Inferior parietal cortex (tissue), 1 donor: Measurements from ENCODE around the gene RBM19.

Experiments
- DNase-seq: peaks from one replicate; pipeline ENCODE4 v3.0.0-alpha.2; 2016; ENCODE audit errors: extremely low spot score

Gene RBM19

DNA sequence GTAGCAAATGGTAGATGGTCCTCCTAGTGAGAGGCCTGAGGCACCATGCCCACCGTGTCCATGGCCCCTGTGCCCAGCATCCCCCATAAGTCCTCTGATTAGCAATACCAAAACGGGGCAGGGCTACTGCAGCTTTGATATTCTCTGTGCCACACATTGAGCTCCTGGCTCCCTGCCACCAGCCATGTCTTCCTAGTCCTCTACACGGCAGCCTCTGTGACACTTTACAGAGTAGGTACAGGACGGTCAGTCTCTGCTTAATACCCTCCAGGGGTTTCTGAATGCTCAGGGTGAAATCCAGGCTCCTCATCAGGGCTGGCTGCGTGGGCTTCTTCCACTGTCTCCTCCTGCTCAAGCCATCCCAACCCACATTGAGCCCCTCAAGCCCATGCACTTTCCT, 8.0 kb downstream of the RBM19 start:
- DNase-seq: no peak

GRCh38 chr12:113957627-113958026, 8.5 kb downstream of the RBM19 start:
- no peak for DNase-seq

DNA sequence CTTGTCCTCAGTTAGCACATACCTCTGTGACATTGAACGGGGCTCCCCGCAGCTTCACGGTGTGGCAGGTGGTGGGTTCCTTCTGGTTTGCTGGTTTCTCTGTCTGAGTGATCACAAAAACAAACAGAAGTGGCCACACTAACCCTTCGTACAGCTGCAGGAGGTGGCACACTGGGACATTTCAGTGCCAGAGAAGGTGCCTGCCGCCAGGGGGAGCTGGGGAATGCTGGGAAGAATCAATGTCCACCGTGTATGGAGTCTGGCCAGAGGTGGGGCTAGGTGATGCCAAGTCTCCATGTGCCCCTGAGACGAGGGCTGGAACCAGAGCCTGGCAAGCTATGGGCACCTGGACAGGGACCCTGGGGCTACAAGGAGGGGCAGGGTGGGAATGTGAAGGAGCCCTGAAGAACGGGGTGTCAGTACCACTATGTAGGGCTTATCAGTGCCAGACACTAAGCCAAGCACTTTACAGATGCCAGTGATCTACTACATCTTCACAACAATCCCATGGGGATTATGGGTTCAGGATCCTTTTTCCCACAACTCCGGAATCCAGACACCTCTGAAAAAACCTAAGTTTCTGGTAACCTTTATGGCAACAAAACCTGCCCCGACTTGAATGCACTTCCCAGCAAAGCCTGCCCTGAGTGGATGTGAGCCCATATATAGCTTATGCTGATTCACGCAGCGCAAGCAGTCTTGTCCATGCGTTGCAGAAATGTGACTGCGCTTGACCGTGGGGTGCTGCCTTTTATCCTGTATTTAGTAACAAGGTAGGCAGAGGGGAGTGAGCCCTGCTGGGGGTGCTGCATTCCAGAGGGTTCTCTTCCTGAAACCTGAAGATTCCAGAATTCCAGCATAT, 10.8 kb downstream of the RBM19 start:
- DNase-seq: no peak

GRCh38 chr12:113954547-113954946, 11.6 kb downstream of the RBM19 start:
- DNase-seq: no peak

DNA sequence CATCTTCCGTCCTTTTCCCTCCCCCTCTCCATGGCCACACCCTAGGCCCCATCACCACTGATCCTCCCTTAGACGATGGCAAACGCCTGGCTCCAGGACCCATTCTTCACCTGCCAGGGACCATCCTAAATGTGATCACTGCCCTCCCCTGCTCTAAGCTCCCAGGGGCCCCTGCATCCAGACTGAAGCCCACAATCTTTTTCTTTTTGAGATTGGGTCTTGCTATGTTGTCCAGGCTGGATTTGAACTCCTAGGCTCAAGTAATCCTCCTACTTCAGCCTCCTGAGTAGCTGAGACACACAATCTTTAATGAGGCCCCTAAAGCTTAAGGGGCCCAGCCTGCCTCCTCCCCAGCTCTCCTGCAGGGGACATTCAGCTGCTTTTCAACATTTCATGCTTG, 15.3 kb downstream of the RBM19 start:
- no peak for DNase-seq

DNA sequence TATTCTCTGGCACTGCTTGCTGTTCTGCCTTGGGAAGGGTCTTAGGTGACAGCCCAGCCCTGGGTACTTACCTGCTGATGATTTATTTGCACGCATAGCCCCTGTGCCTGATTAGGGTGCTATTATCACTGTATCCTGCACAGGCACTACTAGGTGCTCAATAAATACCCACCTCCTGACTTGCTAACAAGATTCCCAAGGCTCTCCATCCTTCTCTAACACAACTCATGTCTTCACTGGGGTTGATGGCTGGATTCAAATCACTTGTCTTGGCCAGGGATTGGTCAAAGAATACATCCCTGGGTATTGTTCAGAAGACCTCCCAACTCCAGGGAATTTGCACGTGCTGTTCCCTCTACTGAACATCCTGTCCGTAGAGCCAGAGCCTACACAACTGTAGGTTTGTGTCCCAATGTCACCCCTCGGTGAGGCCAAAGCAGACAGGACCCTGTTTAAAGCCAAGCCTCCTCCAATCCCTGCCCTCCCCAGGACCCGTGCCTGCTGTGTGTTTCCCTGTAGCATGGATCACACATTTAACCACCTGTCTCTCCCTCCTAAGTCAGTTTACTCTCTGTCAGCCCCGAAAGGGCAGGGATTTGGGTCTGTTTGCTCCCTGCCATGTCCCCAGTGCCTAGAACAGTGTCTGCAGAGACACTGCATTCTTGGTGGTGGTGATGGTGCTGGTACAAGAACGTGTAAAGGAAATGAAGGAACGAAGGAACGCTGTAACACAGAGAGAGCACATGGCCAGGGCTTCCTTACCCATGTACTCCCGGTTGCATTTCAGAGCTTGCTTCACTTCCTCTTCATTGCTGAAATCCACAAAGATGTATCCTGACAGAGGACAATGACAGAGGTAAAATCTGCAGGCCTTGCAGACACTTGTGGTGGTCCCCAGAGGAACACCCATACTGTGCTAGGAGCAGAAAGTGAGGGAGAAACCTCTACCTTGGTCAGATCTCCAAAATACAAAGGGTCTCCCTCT, 16.5 kb downstream of the RBM19 start:
- no peak for DNase-seq

DNA sequence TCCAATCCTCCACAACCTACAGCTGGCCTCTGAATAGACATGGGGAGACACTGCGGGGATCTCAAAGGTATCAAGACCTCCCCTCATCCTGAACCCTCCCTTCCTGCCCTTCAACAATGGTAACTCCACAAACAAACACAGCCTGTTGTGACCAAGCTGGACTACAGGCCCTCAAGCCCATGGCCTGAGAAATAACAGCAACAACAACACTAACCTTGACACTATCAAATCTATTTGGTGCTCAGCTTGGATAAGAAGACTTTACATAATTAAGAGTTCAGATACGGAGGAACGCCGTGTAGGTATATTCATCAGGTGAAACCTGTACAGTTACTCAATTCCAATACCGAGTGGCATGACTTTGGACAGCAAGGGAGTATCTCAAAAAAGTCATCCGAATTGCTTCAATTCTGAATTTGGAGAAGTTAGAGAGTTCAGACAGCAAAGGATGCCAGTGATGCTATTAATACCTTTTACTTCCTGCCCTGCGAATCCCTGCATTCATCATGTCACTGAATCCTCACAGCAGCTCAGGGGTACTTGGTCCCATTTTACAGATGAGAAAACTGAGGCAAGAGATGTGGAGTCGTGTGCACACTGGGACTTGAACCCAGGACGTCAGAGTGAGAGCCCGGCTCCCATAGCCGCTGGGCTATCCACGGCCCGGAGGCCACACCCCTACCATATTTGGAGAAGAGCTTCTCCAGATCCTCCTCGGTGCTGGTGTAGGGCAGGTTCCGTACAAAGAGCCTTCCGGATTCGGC, 17.8 kb downstream of the RBM19 start:
- DNase-seq: no peak

- no peak for DNase-seq
These were observed 19.9 kb downstream of the RBM19 start for GRCh38 chr12:113946175-113946574.

- no peak for DNase-seq
These were observed 20.7 kb downstream of the RBM19 start for GRCh38 chr12:113945174-113946173.

DNA sequence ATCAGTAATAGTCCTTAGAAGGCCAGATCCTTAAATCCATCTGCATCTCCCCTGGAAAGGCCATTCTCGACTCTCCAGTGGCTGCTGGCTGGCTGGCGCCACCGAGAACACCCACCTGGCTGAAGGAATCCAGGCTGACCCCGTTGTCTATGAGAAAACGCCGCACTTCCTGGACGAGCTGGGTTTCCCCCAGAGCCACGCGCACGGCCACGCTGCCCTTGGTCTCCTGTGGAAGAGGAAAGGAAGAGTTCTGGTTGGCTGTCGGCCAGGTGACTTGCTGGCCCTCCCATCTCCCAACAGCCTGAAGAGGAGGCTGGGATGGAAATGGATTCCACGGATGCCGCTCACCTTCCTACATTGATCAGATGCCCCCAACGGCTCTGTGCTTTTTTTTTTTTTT, 23.9 kb downstream of the RBM19 start:
- no peak for DNase-seq

DNA sequence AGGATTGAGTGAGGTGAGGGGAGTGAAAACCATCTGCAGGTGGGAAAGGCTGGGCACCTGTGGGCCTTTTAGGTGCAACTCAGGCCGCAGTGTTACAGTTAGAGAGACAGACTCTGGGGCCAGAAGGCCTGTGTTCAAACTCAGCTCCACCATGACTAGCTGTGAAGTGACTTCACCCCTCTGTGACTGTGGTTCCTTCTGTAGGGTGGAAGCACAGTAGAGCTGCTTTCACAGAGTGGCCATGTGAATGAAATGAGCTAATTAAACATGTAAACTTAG, 25.0 kb downstream of the RBM19 start:
- DNase-seq: no peak

- DNase-seq: no peak
These were observed 25.5 kb downstream of the RBM19 start for GRCh38 chr12:113940357-113941207.

DNA sequence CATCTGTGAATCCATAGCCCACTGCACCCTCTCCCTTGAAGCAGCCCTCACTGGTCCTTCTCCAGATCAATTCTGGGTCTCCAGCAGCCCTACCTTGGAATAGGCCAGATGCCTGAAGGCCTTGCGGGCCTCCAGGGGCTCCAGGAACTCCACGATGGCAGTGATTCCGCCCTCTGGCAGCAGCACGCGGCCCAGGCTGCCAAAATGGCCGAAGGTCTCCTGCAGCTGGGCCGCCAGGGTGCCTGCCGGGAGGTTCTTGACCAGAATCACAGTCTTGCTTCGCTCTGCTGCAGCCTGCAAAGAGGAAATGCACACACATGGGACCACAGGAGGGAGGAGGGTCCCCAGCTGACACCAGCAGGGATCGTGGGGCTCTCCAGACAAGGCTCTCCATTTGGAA, 26.3 kb downstream of the RBM19 start:
- no peak for DNase-seq

GRCh38 chr12:113938471-113938870, 27.7 kb downstream of the RBM19 start:
- DNase-seq: no peak

- DNase-seq: no peak
These were observed 29.7 kb downstream of the RBM19 start for GRCh38 chr12:113936460-113936859.

DNA sequence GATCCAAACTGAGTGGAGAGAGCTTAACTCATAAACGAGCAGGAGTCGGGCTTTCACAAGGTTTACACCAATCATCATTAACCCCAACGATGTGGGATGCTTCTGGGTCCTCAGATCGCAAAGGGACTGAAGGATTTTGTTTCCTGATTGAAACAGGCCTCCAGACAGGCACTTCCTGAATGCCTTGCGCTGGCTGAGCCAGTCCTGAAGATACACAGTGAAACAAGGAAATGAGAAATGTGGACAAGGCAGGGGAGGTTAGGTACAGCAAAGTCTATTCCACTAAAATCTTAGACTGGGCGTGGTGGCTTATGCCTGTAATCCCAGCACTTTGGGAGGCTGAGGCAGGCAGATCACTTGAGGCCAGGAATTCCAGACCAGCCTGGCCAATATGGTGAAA, 30.7 kb downstream of the RBM19 start:
- DNase-seq: no peak

DNA sequence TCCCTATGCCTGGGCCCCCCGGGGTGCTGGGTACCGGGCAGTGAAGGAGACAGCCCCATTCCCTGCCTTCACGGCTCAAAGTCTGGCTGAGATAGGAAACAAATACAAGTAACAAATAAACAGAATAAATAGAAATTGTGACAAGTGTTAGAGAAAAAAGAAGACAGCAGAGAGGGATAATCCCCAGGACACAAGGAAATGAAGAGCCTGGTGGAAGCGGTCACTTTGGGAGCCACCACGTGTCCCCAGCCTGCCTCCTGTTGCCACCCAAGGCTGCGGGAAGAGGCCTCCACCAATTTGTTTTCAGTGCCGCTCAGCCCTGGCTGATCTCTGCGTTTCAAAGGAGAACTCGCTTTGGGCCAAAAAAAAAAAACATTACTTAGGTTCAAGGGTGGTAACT, 31.2 kb downstream of the RBM19 start:
- DNase-seq: no peak

GRCh38 chr12:113934060-113934814, 31.9 kb downstream of the RBM19 start:
- DNase-seq: no peak

- peak; percentile 9 for DNase-seq
These were observed 32.8 kb downstream of the RBM19 start for GRCh38 chr12:113933201-113933786.
